NCI-H460 (cell line): ENCODE data around the gene AFDN. TPM values are rescaled to one million over a fixed set of nuclear protein-coding genes. Genes with fewer than 3 reads are reported as not detected.

Experiments
- DNase-seq: peaks from one replicate; pipeline ENCODE4 v3.0.0-alpha.2; 2016; ENCODE audit warnings: low read depth; ENCODE audit errors: extremely low read depth
- total RNA-seq: library from RNA; depleted of rRNA; stranded (reverse); fragments of >200 nt; shearing (Covaris generic); gene quantifications from 2 replicates; pipeline ENCODE4 v1.2.3, GENCODE V29; 2014; rRNA removed

AFDN gene
- total RNA-seq, 1 experiment from 2014 or later, result 37.0 TPM

GRCh38 chr6:168013250-168013915 is 186.7 kb downstream of the AFDN start:
- no peak for DNase-seq

- no peak for DNase-seq
Measured at GRCh38 chr6:168014428-168014827, 187.7 kb downstream of the AFDN start.

- no peak for DNase-seq
Measured at GRCh38 chr6:168015009-168015408, 188.3 kb downstream of the AFDN start.

- no peak for DNase-seq
Measured at GRCh38 chr6:168015482-168016175, 188.9 kb downstream of the AFDN start.

- DNase-seq, result no peak
Measured at GRCh38 chr6:168016176-168016620, 189.5 kb downstream of the AFDN start.

- DNase-seq, result no peak
Measured at GRCh38 chr6:168016721-168017525, 190.2 kb downstream of the AFDN start.

GRCh38 chr6:168017629-168018028 is 190.9 kb downstream of the AFDN start:
- no peak for DNase-seq

GRCh38 chr6:168018664-168019063 is 192.0 kb downstream of the AFDN start:
- no peak for DNase-seq

- DNase-seq, result no peak
Measured at GRCh38 chr6:168020242-168020641, 193.5 kb downstream of the AFDN start.

- DNase-seq, result no peak
Measured at GRCh38 chr6:168021581-168021980, 194.9 kb downstream of the AFDN start.

Other genes starting within 250 kb of the AFDN start
- not detected in 2 replicates for gene KIF25, start 170.8 kb downstream of the AFDN start, total RNA-seq